ENCODE results near the gene LRBA.
"Not testable (repeated sequence)": the region's sequence is repeated elsewhere in the genome, so short reads cannot be mapped to it uniquely, and the experiment has no call there.

Gene LRBA

DNA sequence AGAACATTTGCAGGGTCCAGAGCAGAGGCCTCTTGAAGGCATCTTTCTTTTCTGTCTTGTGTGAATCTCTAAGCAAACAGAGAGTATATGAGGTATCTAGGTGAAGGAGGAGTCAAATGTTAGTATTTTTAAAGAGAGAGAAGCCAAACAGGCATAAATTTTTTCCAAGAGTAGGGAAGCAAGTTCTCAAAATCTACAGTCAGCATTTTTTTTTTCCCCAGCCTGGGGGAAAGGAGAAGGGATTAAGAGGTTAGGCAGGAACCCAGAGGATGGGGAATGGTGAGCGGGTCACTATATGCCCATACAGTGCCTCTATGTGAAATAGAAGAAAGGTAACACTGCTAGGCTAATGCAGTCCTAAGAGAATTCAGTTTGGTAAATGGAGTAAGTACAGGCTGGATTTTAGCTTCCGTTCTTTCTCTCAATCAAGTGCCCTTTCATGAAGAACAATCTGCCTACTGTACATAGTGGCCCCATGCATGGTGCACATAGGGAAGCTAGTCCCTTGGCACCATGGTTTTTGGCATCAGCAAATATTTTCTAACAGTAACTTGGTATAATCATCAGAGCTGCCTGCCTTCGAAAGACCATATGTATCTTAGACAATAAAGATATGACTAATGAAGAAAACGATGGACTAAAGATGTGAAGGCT lies 596.2 kb downstream of the LRBA start:
- no peak for DNase-seq (ENCODE audit: low spot score)

DNA sequence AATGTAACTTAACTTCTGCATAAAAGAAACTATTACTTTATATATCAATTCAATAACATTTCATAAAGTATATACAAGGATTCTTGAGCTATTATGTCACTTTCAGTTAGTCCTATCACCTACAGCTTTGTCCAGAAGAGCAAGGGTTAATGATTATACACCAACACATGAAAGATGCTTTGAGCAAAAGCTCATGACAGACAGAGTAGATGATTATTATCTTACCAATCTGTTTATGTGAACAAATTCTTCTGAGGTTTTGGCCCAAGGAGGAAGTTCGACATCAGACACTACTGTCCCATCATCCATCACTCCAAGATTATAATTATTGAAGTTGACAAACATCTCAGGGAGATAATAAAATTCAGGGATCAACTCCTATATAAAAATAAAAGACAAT lies 599.9 kb downstream of the LRBA start:
- DNase-seq (ENCODE audit: low spot score), result no peak

DNA sequence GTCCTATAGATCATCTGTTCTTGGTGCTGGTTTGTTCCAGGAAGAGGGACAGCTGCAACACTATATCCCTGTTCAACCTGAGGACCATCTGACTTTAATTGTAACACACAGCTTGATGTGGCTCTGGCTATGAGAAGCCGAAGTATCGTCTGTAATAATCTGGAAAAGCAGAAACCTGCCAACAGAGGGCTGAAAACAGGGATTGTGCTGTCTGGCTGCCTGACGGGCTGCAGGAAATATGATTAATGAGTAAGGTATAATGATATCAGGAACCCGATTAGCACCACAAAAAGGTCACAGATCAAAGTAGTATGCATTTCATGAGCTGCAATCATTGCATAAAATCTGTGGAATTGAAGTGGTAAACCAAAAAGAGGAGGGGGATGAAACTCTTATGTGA lies 603.6 kb downstream of the LRBA start:
- DNase-seq (ENCODE audit: low spot score), result no peak

DNA sequence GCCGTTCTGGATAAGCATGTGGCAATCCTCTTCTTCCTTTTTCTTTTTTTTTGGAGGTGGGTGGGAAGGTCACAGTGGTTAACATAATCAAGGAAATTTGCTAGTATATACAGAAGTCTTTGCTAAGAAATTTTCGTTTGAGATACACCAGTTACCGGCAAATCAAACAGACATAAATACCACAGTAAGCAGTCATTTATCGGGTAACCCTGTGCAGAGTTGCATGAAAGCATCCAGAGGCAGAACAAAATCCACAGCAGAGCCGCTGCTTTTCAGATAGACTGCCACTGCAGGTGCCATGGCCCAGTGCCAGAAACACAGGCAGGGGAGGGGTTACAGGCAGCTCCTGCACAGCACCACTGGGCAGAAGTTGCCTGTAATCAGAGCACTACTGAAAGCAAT lies 612.2 kb downstream of the LRBA start:
- DNase-seq (ENCODE audit: low spot score), result peak; percentile 23

DNA sequence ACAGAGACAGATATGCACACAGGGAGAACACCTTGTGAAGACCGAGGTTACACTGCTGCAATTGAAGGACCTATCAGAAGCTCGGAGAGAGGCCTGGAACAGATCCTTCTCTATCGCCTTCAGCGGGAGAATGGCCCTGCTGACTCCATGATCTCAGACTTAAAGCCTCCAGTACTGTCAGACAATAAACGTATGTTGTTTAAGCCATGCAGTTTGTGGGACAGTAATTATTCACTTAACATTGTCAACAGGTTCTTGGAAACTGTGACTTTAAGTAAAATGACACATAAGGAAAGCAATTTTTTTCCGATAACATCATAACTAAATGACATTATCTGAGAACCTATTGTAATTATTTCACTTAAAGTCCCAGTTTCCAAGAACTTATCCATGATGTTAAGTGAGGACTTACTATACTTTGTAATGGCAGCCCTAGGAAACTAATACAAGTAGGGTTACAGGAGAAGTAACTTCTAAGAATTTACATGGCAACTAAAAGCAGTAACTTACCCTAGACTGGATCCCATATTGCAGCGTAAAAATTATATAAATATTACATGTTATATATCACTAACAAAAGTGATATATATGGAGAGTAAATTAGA lies 613.9 kb downstream of the LRBA start:
- DNase-seq (ENCODE audit: low spot score), result no peak

DNA sequence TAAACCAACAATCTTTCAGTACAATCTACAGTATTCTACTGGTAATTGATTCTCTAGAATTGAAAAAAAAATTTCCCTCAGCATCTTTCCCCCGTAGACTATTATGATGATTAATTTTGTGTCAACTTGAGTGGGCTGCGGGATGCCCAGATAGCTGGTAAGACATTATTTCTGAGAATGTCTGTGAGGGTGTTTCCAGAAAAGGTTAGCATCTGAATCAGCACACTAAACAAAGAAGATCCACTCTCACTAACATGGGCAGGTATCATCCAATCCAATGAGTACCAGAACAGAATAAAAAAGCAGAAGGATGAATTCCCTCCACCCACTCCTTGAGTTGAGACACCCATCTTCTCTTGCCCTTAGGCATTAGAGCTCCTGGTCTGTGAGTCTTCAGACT lies 619.2 kb downstream of the LRBA start:
- DNase-seq (ENCODE audit: low spot score), result no peak

DNA sequence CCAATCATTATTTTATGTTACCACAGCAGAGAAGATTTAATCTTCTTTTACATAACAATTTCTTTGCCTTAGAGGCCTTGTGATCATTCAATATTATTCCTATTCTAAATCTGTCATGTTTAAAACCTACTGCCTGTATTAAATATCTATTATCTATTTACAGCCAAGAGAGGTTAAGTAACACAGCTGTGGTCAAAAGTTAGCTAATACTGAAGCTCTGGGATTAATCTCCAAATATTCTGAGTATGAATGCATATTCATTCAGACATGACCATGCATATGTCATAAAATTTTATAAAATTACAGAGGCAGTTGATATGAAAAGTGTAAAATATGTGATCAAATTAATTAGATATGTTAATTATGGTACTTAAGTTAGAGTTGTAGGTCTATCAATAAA lies 621.0 kb downstream of the LRBA start:
- DNase-seq (ENCODE audit: low spot score), result no peak

DNA sequence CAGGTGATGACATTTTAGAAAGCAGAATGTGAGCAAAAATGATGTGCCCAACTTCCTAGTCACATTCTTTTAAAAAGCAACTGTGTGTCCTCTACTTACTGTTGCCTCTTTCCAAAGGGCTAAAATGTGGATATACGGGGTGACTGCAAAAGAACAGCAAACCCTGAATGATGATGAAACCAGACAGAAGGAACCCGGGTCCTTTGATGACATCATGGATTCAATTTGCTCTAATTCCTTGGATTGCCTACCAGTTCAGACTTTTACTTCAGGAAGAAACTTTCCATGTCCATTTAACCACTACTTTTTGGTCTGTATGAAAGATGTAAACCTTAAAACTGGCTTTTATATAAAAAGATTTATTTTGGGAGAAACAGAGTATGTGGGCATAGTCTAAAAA lies 624.0 kb downstream of the LRBA start:
- no peak for DNase-seq (ENCODE audit: low spot score)

DNA sequence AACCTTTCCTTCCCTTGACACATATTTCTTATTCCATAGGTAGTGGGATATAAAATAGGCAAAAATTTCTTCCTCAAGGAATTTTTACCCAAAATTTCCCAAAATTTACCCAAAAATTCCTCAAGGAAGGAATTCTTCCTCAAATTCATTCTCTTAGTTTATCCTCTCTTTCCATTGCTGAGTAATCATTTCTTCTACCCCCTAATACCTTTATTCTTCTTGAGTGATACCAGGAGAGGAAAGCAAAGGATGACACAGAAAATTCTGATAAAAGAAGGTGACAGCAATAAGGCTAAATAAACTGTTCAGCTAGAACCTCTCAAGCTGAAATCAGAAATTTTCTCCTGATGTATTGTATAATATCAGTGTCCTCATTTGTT lies 624.6 kb downstream of the LRBA start:
- no peak for DNase-seq (ENCODE audit: low spot score)

DNA sequence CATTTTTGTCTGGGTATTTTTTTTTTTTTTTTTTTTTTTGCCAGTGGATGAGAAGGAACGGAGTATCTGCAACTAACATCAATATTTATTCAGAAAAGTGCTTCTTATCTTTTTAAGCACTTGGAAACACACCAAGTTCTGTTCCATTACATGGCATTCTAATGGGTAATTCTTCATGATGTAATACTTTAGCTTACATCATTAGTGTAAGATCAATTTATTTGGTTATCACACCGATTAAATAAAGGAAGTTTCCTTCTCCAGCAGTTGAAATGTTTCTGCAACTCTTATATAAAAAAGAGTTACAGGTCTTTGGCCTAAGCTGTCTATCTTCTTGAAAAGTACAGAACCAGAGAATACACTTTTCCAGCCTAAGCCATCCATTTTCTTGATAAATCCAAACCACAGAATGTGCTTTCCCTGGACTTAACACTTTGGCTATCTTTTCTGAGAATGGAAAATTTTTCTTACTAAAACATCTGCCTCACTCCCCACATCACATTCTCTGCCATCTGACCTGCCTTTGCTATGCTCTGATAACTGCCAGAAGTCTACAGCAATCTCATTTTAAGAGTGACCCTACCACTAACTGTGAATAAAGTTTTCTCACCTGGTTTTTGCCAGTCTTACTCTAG lies 625.1 kb downstream of the LRBA start:
- DNase-seq (ENCODE audit: low spot score), result no peak

DNA sequence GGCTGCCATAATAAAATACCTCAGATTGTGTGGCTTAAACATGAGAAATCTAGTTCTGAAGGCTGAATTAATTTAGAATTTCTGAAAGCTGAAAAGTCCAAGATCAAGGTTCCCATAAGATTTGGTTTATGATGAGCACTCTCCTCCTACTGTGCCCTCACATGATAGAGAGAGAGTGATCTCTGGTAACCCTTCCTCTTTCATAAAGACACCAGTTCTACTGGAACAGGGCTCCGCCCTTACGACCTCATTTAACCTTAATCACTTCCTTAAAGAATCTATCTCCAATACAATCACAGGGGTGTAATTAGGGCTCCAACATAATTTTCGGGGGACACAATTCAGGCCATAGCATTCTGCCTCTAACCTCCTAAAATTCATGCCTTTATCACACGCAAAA lies 627.1 kb downstream of the LRBA start:
- DNase-seq (ENCODE audit: low spot score), result no peak

DNA sequence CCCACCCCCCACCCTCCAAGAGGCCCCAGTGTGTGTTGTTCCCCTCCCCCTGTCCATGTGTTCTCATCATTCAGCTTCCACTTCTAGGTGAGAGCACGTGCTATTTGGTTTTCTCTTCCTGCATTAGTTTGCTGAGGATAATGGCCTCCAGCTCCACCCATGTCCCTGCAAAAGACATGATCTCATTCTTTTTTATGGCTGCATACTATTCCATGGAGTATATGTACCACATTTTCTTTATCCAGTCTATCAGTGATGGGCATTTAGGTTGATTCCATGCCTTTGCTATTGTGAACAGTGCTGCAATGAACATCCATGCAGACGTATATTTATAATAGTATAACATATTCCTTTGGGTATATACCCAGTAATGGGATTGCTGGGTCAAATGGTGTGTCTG lies 628.7 kb downstream of the LRBA start:
- DNase-seq (ENCODE audit: low spot score), result not testable (repeated sequence)

DNA sequence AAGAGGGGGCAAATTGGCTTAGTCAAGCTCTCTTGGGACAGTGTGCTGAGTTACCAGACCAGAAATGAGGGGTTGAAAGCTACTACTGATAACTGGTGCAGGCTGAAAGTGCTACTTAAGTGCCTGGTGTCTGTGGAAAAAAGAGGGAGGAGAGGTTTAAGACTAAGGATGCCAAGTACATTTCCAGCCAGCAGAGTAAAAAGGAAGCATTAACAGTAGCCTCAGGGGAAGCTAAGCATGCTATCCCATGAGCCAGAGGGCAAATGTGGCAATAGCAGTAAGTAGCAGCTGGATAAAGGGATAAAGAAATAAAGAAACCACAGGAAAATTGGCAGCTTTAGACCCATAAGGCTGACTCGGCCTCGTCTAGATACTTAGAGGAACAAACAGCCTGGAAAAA lies 629.5 kb downstream of the LRBA start:
- no peak for DNase-seq (ENCODE audit: low spot score)

DNA sequence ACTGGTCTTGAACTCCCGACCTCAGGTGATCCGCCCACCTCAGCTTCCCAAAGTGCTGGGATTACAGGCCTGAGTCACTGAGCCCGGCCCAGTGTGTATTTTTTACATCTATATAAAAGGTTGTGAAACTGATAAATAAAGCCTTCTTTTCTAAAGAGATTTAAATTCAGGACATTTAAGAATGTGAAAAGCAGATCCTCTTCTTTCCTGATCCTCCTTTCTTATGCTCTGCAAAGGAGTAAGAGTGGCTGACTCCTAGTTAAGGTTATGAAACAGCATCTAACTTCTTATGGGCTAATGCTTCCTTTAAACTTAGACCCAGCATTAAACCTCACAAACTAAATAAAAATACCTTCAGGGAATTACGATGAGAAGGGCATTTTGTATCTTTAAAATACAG lies 630.8 kb downstream of the LRBA start:
- DNase-seq (ENCODE audit: low spot score), result no peak

DNA sequence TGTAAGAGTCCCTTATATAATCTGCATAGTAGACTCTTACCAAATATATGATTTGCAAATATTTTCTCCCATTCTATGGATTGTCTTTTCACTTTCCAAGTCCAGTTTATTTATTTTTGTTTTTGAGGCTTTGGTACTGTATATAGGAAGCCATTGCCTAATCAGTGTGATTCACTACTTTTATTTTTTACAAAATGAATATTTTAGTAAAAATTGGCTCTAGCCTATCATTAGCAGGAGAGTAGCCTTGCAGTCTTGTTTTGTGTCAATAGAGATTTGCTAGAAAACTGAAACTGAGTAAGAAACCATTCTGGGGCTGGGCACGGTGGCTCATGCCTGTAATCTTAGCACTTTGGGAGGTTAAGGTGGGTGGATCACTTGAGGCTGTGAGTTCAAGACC lies 633.1 kb downstream of the LRBA start:
- DNase-seq (ENCODE audit: low spot score), result no peak

DNA sequence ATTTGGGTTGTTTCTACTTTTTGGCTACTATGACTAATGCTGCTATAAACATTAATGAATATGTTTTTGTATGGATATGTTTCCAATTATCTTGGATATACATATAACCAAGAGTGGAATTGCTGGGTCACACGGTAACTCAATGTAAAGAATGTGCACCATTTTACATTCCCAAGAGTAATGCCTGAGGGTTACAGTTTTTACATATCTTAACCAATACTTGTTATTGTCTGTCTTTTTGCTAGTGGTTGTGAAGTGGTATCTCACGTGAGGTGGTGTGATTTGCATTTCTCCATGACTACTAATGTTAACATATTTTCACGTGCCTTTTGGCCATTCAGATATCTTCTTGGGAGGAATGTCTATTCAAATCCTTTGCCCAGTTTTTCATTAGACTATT lies 633.5 kb downstream of the LRBA start:
- DNase-seq (ENCODE audit: low spot score), result no peak

DNA sequence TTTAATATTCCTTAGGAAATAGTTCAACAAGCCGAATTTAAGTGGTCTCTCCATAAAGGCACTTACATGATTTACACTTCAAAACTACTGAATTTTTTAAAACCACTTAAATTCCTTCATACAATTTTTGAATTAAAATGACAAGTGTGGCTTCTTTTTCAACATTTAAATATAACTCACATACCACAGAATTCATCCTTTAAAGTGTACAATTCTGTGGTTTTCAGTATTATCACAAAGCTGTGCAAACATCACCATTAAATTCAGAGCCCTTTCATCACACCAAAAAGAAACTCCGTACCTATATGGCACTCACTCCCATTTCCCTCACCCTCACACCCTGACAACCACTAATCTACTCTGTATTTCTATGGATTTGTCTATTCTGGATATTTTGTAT lies 634.0 kb downstream of the LRBA start:
- no peak for DNase-seq (ENCODE audit: low spot score)

DNA sequence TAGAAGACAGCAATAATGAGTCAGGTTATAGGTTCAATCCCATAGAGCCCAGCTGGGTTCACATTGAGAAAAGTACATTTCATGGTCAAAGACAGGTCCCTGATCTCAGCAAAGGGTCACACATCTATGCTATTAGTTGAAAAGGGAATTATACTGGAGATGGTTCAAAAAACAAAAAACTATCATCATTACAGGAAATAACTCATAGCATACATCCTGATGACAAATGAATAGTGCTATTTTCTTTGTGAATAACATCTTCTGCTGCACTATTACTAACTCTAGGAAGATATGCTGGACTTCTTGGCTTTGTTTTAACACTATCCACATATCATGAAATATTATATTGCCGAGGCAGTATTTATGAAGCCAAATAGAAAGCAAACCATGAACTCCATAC lies 635.6 kb downstream of the LRBA start:
- DNase-seq (ENCODE audit: low spot score), result no peak

DNA sequence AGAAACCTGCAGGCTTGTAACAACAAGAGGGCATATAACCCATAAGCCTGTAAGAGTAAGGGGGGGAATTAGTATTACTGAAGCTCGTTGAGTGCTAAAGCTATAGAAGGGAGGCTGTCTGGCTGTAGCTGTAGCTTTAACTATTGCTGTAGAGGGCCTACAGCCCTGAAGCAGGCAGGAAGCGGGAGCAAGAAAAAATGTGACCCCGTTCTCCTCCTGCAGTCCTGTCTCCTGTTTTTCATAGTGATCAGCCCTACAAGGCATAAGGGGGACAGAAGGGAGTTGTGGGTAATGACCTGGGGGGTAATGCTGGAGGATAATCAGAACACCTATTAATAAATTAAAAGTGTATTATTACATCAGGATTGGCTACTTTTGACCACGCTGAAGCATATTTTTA lies 640.1 kb downstream of the LRBA start:
- DNase-seq (ENCODE audit: low spot score), result no peak

DNA sequence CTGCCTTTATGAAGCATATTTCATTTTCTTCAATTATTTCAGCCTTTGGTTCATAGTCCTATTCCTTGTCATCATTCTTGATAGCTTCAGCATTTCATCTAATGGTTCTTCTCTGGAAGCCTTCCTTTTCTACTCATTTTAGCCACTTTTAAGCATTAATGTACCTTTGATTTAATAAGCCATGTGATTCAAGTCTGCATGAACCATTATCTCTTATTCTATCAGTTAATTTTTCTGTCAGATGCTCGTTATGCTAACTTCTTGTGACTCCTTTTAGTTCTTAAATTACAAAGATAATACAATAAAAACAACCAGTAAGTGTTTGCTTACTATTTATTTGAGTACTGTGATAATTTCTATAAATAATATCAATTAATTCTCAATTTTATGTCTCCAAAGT lies 643.2 kb downstream of the LRBA start:
- no peak for DNase-seq (ENCODE audit: low spot score)

DNA sequence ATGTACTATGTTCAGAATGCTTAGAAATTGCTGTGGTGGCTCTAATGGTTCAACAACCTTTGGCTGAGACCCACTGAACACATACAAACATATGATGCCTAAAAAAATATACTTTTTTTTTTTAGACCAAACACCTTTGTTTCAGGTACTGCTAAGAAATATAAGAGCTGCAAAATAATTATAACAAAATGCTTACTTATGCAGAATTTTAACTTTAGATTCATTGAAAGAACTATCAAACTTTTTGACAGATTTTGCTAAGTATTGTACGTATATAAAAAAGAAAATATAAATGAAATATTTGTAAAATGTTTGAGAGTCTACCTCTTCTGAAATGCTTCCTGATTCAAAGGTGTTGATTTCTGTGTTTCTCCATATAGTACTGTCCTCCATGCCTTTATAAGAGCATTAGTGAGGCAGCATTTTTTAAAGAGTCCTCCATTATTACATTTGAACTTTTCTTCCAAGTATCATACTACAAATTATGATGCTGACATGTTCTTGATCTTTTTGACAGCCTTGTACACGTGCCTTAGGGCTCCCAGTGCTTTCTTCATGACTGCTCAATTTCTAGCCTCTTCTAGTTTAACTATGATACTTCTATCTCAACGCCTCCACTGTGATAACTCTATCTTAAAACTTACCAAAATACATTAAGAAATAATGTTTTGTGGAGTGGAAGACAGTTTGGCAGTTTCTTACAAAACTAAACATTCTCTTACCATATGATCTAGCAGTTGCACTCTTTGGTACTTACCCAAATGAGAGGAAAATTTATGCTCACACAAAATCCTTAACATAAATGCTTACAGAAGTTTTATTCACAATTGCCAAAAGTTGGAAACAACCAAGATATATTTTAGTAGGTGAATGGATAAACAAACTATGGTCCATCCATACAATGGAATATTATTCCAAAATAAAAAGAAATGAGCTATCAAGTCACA lies 645.4 kb downstream of the LRBA start:
- DNase-seq (ENCODE audit: low spot score), result no peak

DNA sequence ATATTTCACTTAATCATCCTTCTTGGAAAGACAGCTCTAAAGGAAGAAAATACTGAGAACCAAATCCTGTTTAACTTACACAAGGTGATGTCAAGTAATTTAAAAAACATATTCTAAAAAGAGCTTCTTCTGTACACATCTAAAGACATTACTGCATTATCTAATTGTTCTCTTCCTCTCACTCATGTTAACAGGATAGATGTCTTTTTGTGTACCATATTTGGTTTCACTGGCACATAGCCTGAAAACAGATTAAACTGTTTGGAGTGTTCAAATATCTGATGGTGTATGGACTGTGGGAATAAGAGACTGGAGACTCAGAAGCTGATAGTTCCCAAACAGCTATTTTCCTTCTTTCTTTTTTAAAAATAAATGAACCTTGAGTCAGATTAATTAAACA lies 646.4 kb downstream of the LRBA start:
- DNase-seq (ENCODE audit: low spot score), result no peak

DNA sequence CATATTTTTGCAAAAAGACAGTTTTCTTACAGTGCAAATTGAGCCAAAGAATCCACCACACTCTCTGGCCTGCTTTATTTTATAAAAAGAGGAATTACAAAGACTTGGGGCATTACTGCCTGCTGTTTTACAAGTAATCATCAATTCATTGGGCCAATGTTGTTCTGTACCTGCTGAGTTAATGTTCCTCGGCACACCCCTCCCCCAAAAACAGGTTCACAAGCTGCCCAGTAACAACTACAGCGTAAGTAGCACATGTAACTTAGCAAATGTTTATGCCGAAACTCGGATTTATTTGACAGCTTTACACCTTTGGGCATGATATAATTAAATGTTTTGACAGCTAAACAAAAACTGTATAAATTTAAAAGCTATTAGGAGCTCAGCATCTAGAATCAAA lies 647.8 kb downstream of the LRBA start:
- no peak for DNase-seq (ENCODE audit: low spot score)
